ENCODE measurements around the gene TLK2. TPM values are rescaled to one million over a fixed set of nuclear protein-coding genes. Genes with fewer than 3 reads are reported as not detected.
A peak's percentile ranks its signal among the peaks of the same experiment; 100 is the strongest.

TLK2 gene
- total and polyA plus RNA-seq, 12 donors = 9.2 to 41.9 (median 31.5) TPM

- DNase-seq (no peak), ATAC-seq (no peak)
- intact Hi-C loops (cut with DNase I) = no loop called here
- TF ChIP-seq CTCF (IDR thresholded peaks at IDR 0.05) = no peak
- peaks cover 0 to 35% (median 17%) of the 10 kb centered on the region in 9 donors for H3K4me1 ChIP-seq
- H3K27ac ChIP-seq = no peak overlapping the region
- 94 to 95% methylated on average over 23 of the region's 23 CpGs for WGBS, 2 donors
- no peaks in the 10 kb centered on the region for H3K9me3 ChIP-seq
- H3K27me3 ChIP-seq = peaks cover 4 to 46% (median 29%) of the 10 kb centered on the region in 7 donors
- H3K4me3 ChIP-seq = no peak overlapping the region
- H3K36me3 ChIP-seq = no peaks in the 10 kb centered on the region
Observed at GRCh38 chr17:62631086-62631935, 152.7 kb downstream of the TLK2 start.

- H3K27me3 ChIP-seq = peaks cover 4 to 37% (median 22%) of the 10 kb centered on the region in 7 donors
- H3K9me3 ChIP-seq = no peaks in the 10 kb centered on the region
- no peak for DNase-seq
- H3K4me3 ChIP-seq = no peak overlapping the region
- H3K36me3 ChIP-seq = peaks cover 0 to 6% (median 0%) of the 10 kb centered on the region in 9 donors
- WGBS, 2 donors = 75 to 80% methylated on average over 27 of the region's 27 CpGs
- intact Hi-C loops (cut with DNase I) = no loop called here
- H3K4me1 ChIP-seq = peaks cover 0 to 26% (median 12%) of the 10 kb centered on the region in 9 donors
- TF ChIP-seq CTCF (IDR thresholded peaks at IDR 0.05) = no peak
- no peak for ATAC-seq
- H3K27ac ChIP-seq = peak overlapping the region in 1 of 10 donors; percentile 41
Observed at GRCh38 chr17:62631936-62632924, 153.6 kb downstream of the TLK2 start.

- intact Hi-C loops (cut with DNase I) = no loop called here
- no peak for TF ChIP-seq CTCF (IDR thresholded peaks at IDR 0.05)
- no peak for ATAC-seq
- WGBS, 2 donors = 77 to 79% methylated on average over 9 of the region's 9 CpGs
- Histone ChIP-seq H3K4me3 (no peak overlapping the region), H3K27me3 (no peaks in the 10 kb centered on the region), H3K4me1 (peaks cover 0 to 6% (median 0%) of the 10 kb centered on the region in 9 donors), H3K27ac (no peak overlapping the region), H3K36me3 (peaks cover 0 to 9% (median 0%) of the 10 kb centered on the region in 9 donors), H3K9me3 (no peaks in the 10 kb centered on the region)
- DNase-seq = no peak
Observed at GRCh38 chr17:62637809-62638208, 159.2 kb downstream of the TLK2 start.

- 81 to 88% methylated on average over 10 of the region's 10 CpGs for WGBS, 2 donors
- intact Hi-C loops (cut with DNase I) = loop anchor here in 1 of 10 donors (5.0 kb wide), 1 partner anchor 1646 kb away; no protein-coding TSS in a partner anchor
Observed at GRCh38 chr17:62641153-62641552, 162.5 kb downstream of the TLK2 start.

More at GRCh38 chr17:62641153-62641552, 162.5 kb downstream of the TLK2 start:
- peaks cover 0 to 4% (median 0%) of the 10 kb centered on the region in 7 donors for H3K27me3 ChIP-seq
- H3K9me3 ChIP-seq = no peaks in the 10 kb centered on the region
- TF ChIP-seq CTCF (IDR thresholded peaks at IDR 0.05) = no peak
- DNase-seq (no peak), ATAC-seq (no peak)
- no peaks in the 10 kb centered on the region for H3K4me1 ChIP-seq
- H3K4me3 ChIP-seq = no peak overlapping the region
- H3K27ac ChIP-seq = no peak overlapping the region
- peaks cover 0 to 9% (median 0%) of the 10 kb centered on the region in 9 donors for H3K36me3 ChIP-seq
